HCT116 (cell line): ENCODE data around the gene DHX15.

Experiments used
- CEBPB ChIP-seq: IDR thresholded peaks from 2 replicates; pipeline ENCODE4 v1.6.1; 2012; ENCODE audit warnings: low read depth
- EGR1 ChIP-seq: IDR thresholded peaks from 2 replicates; pipeline ENCODE4 v1.6.1; 2012; ENCODE audit warnings: low read depth
- ELF1 ChIP-seq: IDR thresholded peaks from 2 replicates; pipeline ENCODE4 v1.6.1; 2012; ENCODE audit warnings: low read depth, borderline replicate concordance
- EZH2 ChIP-seq: fragments of 200-600 bp; sonication (generic); IDR thresholded peaks from 2 replicates; pipeline ENCODE4 v1.6.1; 2017; ENCODE audit warnings: antibody characterized with exemption, mixed run types
- EZH2phosphoT487 ChIP-seq: fragments of 200-600 bp; IDR thresholded peaks from 2 replicates; pipeline ENCODE4 v1.6.1; 2018; ENCODE audit warnings: antibody characterized with exemption, borderline replicate concordance
- FOSL1 ChIP-seq: IDR thresholded peaks from 2 replicates; pipeline ENCODE4 v1.6.1; 2012; ENCODE audit warnings: low read depth
- JUND ChIP-seq: IDR thresholded peaks from 2 replicates; pipeline ENCODE4 v1.6.1; 2012
- POLR2A ChIP-seq: IDR thresholded peaks from 2 replicates; pipeline ENCODE4 v1.7.0; 2011; ENCODE audit warnings: borderline replicate concordance; ENCODE audit not compliant: insufficient read depth, insufficient read length; ENCODE audit errors: extremely low read depth
- RAD21 ChIP-seq: IDR thresholded peaks from 2 replicates; pipeline ENCODE4 v1.6.1; 2012; ENCODE audit warnings: low read depth, mild to moderate bottlenecking
- SIN3A ChIP-seq: IDR thresholded peaks from 2 replicates; pipeline ENCODE4 v1.6.1; 2012; ENCODE audit warnings: low read depth
- ZFX ChIP-seq: fragments of 450-650 bp; IDR thresholded peaks from 2 replicates; pipeline ENCODE4 v1.6.1; 2017
- TF ChIP-seq, protein P1 (sequence below): IDR thresholded peaks from 2 replicates; pipeline ENCODE4 v1.6.1; 2012
- TF ChIP-seq, protein P2 (sequence below), 3 experiments: fragments of 200-600 bp in 1 of 3; sonication (generic) in 1 of 3; IDR thresholded peaks in 2 of 3; conservative IDR thresholded peaks in 1 of 3; 2 replicates each; pipeline ENCODE4 v1.5.1; 2012 to 2017; ENCODE audit warnings: low read depth in 2 of 3, low read length in 2 of 3, antibody characterized with exemption in 1 of 3, borderline replicate concordance in 1 of 3, control low read depth in 1 of 3, mild to moderate bottlenecking in 1 of 3, mixed read lengths in 1 of 3, mixed run types in 1 of 3, moderate library complexity in 1 of 3; ENCODE audit not compliant: insufficient read depth in 1 of 3
- TF ChIP-seq, protein P3 (sequence below): IDR thresholded peaks from 2 replicates; pipeline ENCODE4 v1.6.1; 2012; ENCODE audit warnings: low read depth

DNA sequence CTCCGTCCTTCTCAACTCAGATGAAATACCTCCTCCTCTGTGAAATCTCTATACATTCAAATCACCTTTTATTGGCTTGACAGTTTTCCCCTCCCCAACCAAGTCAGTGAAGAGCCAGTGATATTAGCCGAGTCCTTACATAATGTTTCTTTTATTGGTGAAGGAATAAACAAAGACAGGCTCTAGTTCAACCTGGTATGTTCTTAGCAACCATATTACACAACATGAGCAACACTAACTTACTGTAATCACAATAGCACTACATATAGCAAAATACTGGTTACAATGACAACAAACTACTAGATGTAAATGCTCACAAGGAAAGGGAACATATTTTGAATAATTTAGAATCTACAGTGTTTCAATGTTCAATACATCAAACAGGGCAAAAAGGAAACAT lies 19.9 kb downstream of the DHX15 start:
- TF ChIP-seq, protein P1, sequence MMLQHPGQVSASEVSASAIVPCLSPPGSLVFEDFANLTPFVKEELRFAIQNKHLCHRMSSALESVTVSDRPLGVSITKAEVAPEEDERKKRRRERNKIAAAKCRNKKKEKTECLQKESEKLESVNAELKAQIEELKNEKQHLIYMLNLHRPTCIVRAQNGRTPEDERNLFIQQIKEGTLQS, result no peak
- TF ChIP-seq, protein P2, sequence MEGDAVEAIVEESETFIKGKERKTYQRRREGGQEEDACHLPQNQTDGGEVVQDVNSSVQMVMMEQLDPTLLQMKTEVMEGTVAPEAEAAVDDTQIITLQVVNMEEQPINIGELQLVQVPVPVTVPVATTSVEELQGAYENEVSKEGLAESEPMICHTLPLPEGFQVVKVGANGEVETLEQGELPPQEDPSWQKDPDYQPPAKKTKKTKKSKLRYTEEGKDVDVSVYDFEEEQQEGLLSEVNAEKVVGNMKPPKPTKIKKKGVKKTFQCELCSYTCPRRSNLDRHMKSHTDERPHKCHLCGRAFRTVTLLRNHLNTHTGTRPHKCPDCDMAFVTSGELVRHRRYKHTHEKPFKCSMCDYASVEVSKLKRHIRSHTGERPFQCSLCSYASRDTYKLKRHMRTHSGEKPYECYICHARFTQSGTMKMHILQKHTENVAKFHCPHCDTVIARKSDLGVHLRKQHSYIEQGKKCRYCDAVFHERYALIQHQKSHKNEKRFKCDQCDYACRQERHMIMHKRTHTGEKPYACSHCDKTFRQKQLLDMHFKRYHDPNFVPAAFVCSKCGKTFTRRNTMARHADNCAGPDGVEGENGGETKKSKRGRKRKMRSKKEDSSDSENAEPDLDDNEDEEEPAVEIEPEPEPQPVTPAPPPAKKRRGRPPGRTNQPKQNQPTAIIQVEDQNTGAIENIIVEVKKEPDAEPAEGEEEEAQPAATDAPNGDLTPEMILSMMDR (IDR thresholded peaks at IDR 0.05 in 2 of 3, conservative IDR thresholded peaks at IDR 0.05 in 1 of 3; ENCODE audit: borderline replicate concordance in 1 of 3, insufficient read depth in 1 of 3, low read depth in 2 of 3, low read length in 2 of 3), result no peak
- TF ChIP-seq EZH2 (no peak), POLR2A (no peak), JUND (no peak), ZFX (no peak), RAD21 (no peak), FOSL1 (no peak), EZH2phosphoT487 (no peak), EGR1 (no peak), CEBPB (no peak), ELF1 (no peak), SIN3A (no peak)
- TF ChIP-seq, protein P3, sequence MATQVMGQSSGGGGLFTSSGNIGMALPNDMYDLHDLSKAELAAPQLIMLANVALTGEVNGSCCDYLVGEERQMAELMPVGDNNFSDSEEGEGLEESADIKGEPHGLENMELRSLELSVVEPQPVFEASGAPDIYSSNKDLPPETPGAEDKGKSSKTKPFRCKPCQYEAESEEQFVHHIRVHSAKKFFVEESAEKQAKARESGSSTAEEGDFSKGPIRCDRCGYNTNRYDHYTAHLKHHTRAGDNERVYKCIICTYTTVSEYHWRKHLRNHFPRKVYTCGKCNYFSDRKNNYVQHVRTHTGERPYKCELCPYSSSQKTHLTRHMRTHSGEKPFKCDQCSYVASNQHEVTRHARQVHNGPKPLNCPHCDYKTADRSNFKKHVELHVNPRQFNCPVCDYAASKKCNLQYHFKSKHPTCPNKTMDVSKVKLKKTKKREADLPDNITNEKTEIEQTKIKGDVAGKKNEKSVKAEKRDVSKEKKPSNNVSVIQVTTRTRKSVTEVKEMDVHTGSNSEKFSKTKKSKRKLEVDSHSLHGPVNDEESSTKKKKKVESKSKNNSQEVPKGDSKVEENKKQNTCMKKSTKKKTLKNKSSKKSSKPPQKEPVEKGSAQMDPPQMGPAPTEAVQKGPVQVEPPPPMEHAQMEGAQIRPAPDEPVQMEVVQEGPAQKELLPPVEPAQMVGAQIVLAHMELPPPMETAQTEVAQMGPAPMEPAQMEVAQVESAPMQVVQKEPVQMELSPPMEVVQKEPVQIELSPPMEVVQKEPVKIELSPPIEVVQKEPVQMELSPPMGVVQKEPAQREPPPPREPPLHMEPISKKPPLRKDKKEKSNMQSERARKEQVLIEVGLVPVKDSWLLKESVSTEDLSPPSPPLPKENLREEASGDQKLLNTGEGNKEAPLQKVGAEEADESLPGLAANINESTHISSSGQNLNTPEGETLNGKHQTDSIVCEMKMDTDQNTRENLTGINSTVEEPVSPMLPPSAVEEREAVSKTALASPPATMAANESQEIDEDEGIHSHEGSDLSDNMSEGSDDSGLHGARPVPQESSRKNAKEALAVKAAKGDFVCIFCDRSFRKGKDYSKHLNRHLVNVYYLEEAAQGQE, result no peak
